SK-N-MC (cell line): Measurements from ENCODE around the gene C16orf96.

Experiments
- EZH2 ChIP-seq: fragments of 200-600 bp; sonication (generic); IDR thresholded peaks from one replicate; pipeline ENCODE4 v1.6.1; 2017; ENCODE audit warnings: antibody characterized with exemption
- POLR2AphosphoS5 ChIP-seq: IDR thresholded peaks from 2 replicates; pipeline ENCODE4 v1.6.1; 2012; ENCODE audit warnings: mild to moderate bottlenecking, low read depth, low read length, borderline replicate concordance

DNA sequence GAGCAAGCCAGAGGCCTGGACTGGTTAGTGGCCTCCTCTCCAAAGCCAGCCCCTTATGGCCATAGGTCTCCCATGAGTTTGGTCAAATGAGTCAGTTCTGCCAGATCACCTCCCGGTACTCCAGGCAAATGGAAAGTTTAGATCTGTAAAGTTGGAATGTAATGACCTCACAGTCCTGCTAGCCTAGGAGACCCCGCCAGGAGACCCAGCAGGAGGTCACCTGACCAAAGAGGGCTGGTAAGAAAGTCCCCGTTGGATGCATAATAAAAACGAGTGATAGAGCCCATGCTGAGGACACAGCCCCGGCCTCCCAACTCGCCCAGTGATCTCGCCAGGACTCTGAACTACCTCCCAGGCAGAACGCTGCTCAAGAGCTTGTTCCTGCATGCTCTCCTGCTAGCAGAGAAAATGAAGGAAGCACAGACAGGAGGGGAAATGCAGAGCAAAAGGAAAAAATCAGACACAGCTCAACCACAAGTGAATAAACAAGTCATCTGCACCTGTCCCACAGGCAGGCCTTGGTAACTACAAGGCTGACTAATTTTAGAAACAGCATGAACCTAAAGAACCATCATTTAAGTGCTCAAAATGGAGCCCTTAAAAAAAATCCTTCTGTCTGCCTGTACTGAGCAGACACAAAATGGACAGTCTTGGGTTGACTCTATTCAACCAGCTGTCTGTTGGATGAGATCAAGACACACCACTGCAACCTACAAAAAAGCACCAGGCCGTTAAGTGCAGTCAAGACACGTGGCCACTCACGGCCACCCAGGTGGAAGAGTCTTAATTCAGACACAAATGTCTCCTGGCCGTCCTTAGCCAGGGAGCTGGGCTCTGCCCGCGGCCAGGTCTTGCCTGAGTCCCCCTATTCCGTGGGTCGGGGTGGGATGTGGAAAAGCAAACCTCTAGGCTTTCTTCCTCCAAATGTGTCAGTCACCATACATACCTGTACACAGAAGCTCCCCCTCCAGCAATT lies 26.8 kb upstream of the C16orf96 start:
- TF ChIP-seq EZH2, result no peak
- TF ChIP-seq POLR2AphosphoS5, result no peak
